Erythroblast (primary cell): Measurements from ENCODE around the gene C1orf167.
A peak's percentile ranks its signal among the peaks of the same experiment; 100 is the strongest.

Experiments used
- DNase-seq, 2 experiments: peaks; one replicate each; lab custom pipeline; 2025; lab: John Stamatoyannopoulos, UW
- GATA1 ChIP-seq: IDR thresholded peaks from 2 replicates; pipeline ENCODE4 v1.6.1; 2011; ENCODE audit warnings: low read depth, mild to moderate bottlenecking, control low read depth, low read length, moderate library complexity
- POLR2A ChIP-seq: IDR thresholded peaks from 2 replicates; pipeline ENCODE4 v1.6.1; 2011; ENCODE audit warnings: mild to moderate bottlenecking, low read length

C1orf167 gene

GRCh38 chr1:11729498-11730428, 32.2 kb upstream of the C1orf167 start:
- no peak for TF ChIP-seq GATA1
- no peak for TF ChIP-seq POLR2A

GRCh38 chr1:11730429-11730891, 31.5 kb upstream of the C1orf167 start:
- no peak for DNase-seq
- no peak for TF ChIP-seq GATA1
- TF ChIP-seq POLR2A, result no peak

More at GRCh38 chr1:11729498-11730428, 32.2 kb upstream of the C1orf167 start:
- no peak for DNase-seq

DNA sequence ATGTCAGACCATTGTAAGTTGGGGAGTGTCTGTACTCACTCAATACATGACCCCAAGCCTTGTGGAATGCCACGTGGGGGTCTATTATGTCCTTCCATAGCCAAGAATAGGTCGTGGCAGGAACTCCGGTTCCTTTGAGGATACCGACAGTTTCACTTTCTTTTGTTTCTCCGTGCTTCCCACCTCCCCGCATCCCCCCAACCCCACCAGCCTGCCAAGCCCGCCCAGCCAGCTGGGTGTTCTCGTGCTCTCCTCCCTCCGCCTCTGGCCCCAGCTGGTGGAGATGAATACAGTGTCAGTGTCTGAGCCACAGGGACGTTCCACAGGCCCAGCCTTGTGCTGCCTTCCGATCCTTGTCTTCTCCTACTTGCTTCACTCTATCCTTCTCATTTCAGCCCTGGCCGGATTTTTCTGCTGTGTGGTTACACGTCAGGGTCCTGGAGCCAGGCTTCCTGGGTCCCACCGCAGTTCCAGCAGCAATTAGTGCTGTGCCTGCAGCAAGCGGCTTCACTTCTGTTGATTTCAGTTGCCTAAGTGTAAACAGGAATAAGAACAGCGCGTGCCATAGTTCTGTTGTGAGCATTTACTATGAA, 30.2 kb upstream of the C1orf167 start:
- TF ChIP-seq POLR2A (no peak), GATA1 (no peak)
- peak in 1 of 2 experiments; percentile 29 for DNase-seq

- TF ChIP-seq POLR2A, result no peak
- no peak for TF ChIP-seq GATA1
- no peak for DNase-seq
Observed at GRCh38 chr1:11733306-11733705, 28.7 kb upstream of the C1orf167 start.

GRCh38 chr1:11735531-11735853, 26.5 kb upstream of the C1orf167 start:
- DNase-seq, result no peak
- TF ChIP-seq GATA1 (no peak), POLR2A (no peak)

DNA sequence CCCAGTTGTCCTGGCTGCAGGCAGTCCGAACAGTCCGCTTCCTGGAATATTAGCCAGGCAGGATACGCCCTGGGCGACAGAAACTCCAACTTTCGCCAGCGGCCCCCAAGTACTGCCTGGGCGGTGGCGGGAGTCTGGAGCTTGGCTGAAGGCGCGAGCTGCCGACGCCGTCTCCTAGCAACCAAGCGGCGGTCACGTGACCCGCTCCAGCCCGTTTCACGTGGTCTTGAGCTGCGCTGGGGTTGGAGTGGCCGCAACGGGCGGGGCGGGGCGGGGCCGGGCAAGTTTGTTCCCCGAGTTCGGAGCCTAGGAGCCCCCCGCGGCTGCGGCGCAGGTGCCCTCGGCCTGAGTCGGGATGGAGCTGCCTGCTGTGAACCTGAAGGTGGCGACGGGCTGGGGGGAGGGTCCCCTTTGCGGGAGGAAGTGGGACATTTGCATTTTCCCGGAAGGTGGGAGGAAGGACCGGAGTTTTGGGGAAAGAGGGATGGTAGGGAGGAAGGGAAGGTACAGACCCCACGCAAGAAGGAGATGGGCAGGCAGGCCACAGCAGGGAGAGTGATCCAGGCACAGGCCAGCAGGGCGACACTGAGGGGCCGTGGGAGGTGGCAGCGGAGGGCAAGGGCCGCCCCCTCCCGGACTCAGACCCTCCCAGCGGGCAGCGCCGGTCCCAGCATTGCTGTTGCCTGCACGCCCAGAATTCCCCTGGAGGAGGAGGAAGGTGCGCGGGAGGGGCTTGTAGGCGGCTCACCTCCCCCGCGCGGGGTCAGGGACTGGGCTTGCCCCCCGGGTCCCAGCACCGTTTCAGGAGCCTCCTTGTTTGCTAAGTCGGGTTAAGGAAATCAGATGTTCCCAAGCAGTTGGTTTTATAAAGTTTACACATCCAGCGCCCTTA, 25.9 kb upstream of the C1orf167 start, which contains the start of gene AGTRAP:
Gene AGTRAP, plus strand, starts transcription at position 283 of the 892 bp plus-strand sequence. Its CDS starts 73 bp downstream, at position 356.
- TF ChIP-seq GATA1 (no peak), POLR2A (peak; percentile 74)

DNA sequence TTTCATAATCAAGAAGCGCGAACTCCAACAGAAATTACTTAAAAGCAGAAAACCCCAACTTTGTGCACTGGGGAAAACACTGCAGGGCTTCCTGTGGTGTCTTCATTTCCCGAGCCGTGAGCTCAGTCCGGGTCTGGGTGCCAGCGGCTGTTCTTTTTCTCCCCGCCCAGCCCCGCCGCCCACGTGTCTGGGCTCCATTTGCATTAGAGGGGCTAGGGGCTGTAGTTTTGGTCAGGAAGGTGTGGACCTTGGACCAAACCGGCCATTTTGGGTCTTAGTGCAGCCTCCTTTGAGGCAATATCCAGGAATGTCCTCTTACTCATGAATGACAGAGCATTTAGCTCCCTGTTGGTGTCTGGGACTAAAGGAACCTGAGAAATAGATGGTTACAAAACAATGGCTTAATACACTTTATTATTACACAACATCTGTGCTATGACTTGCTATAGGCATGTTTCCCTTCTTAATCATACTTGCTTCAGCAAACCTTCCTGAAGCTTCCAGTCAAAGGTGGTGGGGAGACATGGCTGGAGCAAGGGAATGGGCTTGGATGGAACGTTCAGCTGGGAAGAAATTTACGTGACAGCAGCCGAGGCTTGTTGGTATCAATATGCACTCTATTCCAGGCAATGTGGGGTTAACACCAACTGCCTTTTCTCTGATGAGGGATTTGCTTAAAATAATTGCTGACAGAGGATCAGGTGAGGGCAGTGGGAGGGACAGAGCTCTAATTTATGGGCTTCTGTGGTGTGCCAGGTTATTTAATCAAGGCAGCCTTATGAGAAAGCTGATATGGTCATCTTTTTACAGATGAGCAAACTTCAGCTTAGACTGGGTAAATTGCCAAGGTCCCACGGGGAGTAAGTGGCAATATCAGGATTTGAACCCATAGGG, 25.0 kb upstream of the C1orf167 start:
- TF ChIP-seq GATA1 (no peak), POLR2A (peak; percentile 49)
- peak; percentile 57 to 61 for DNase-seq

More for the DNA sequence above, 25.9 kb upstream of the C1orf167 start, which contains the start of gene AGTRAP:
- DNase-seq, result peak; percentile 96 to 97

GRCh38 chr1:11738096-11738495, 23.9 kb upstream of the C1orf167 start:
- TF ChIP-seq POLR2A (no peak), GATA1 (no peak)
- no peak for DNase-seq

GRCh38 chr1:11738783-11739182, 23.2 kb upstream of the C1orf167 start:
- TF ChIP-seq POLR2A (no peak), GATA1 (no peak)
- peak in 1 of 2 experiments; percentile 26 for DNase-seq

GRCh38 chr1:11740258-11741192, 21.5 kb upstream of the C1orf167 start:
- TF ChIP-seq GATA1 (no peak), POLR2A (no peak)
- DNase-seq, result peak; percentile 19 to 45

GRCh38 chr1:11741482-11741881, 20.5 kb upstream of the C1orf167 start:
- no peak for DNase-seq
- TF ChIP-seq POLR2A (no peak), GATA1 (no peak)
